DMS 273 (cell line): ENCODE data around the gene DST.
A peak's percentile ranks its signal among the peaks of the same experiment; 100 is the strongest.
"Not testable (repeated sequence)": the region's sequence is repeated elsewhere in the genome, so short reads cannot be mapped to it uniquely, and the experiment has no call there.

Experiments
- DNase-seq: peaks from one replicate; lab custom pipeline; 2025; ENCODE audit not compliant: unreplicated experiment; lab: John Stamatoyannopoulos, UW

Gene DST

DNA sequence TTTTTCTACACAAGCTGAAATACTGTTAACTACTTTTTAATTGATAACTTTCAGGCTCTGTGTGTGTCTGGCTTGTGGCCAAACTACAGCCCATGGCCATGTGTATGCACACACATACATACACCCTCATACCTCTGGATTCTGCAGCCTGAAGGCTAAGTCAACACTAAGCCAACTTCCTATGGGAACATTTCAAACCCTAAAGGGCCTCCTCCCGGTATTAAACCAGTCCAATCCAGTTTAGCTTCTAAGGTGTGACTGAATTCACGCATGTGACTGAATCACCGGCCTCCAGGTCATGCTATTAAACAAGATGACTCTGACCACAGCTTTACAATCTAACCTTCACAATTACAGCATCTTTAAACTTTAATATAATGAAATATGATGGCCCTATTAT, 20.7 kb upstream of the DST start:
- no peak for DNase-seq

DNA sequence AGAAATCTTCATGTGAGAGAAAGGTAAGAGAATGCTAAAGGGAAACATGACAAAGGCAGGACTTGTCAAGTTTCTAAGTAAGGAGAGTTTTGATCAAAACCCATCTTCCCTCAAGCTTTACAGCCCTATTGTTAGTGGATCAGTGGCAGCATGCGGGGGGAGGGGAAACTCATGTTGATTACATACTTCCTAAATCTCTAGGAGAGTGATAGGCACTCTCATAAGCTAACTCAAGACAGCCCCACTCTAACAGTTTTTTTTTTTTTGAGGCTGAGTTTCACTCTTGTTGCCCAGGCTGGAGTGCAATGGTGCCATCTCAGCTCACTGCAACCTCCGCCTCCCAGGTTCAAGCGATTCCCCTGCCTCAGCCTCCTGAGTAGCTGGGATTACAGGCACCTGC, 18.6 kb upstream of the DST start:
- not testable (repeated sequence) for DNase-seq

DNA sequence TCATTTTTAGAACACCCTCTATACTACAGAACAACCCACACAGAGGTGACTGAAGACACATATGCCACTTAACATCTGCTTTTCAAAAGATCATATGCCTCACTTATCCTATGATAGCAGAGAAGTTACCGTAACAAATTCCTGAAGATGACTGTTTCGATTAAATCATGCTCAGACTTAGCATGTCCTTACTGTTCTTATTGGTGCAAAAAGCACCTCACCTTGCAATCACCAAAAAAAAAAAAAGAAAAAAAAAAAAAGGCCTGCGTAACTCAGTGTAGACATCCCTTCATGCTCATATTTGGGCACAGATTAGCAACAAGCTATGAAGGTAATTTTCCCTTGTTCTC, 17.7 kb upstream of the DST start:
- no peak for DNase-seq

DNA sequence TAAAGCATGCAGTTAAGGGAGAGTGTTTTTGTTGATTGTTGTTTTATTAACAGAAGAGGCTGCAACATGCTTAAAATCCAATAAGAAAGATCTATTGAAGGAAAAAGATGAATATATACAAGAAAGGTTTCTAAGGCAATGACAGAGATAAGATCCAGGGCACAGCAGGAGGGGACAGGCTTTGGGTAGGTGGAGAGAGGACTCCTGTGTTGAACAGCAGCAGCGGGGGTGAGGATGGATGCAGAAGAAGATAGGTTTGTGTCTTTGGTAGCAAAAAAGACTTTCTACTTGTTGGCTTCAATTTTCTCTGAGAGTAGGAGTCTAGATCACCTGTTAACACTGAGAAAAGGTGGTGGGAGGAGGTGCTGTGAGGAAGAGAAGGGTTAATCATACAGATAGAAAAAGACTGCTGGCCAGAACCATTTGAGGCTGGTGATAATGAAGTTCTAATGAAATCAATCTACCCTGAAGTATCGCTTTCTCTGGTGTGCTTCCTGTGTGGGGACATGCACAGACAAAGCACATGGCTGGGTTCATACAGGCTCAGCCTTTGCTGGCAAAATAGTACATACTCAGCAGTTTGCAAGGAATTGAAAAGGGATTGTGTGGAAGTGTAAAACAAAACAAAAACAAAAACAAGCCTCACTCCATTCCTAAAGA, 17.2 kb upstream of the DST start:
- peak; percentile 12 for DNase-seq

DNA sequence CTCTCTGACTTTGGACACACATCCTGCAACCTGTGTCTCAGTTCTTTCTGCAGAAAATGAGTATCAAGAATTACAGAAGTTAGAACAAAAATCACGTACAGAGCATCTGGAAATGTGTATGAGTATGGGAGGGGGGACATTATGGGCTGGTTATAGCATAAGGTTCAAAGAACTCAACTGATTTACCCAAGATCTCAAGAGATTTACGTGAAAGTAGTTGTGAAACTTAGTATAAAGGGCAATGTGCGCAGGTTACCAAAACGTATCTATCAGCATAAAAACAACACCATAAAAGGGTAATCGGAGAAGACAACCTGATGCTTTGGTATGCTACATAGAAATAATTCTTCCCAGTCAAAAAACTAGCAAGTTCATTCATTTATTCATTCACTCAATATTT, 15.6 kb upstream of the DST start:
- DNase-seq = no peak

DNA sequence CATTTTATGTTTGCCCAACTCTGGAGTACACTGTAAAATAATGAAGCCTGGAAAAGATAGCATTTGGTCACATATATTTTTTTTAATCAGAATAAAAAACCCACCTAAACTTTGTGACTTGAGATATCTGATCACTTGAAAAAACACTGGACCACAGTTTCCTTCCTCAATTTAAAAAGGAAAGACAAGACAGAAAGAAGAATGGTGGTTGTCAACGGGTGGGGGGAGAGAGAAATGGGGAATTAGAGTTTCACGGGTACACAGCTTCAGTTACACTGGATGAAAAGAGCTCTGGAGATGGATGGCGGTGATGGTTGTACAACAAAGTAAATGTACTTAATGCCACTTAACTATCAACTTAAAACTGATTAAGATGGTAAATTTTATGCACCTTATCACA, 14.7 kb upstream of the DST start:
- no peak for DNase-seq

DNA sequence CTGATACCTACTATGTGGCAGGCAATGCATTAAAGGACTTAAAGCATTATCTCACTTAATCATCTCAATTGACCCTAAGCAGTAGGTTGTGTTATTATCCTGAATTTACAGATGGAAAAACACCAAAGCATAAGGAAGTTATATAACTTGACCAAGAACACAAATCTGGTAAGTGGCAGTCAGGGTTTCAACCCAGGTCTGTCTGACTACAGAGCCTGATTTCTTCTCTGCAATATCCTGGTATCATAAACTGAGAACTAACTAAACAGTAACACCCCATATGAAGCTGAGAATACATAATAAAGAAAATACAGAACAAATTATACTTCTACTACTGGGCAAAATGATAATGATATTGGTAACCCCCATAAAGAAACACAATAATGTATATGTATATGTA, 13.8 kb upstream of the DST start:
- no peak for DNase-seq

DNA sequence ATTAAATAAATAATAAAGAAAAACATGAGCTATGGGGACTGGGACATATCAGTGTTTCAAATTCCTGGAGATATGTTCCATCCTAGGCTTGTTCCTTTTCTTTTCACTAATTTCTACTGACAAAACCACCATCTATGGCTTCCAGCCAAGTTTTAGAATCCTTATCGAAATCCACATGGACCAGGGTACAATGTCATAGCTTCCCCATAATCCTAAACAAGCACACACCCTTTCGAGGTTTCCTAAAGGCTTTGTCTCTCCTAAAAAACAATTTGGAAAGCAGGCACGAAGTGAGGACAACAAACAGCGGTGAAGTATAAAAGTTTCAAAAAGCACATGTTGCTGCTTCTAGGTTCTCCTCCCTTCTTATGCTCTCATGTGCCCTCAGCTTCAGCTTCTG, 13.3 kb upstream of the DST start:
- DNase-seq = peak; percentile 19

DNA sequence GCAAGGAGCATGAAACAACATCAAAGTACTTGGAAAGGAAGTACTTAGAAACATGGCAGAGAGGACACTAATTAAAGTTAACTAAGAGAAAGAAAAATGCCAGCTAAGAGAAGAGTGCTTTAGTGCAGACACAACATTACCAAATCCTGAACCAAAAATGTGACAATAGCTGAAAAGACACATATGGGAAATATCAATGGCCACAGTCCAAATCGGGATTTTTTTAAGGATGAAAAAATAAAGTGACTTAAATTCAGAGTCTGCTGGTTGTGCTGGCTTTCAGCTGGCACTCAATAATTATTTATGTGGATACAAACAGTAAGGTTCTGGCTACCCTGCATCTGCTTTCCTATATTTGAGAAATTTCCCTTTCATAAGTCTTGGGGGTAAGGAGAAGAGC, 12.6 kb upstream of the DST start:
- DNase-seq = no peak

DNA sequence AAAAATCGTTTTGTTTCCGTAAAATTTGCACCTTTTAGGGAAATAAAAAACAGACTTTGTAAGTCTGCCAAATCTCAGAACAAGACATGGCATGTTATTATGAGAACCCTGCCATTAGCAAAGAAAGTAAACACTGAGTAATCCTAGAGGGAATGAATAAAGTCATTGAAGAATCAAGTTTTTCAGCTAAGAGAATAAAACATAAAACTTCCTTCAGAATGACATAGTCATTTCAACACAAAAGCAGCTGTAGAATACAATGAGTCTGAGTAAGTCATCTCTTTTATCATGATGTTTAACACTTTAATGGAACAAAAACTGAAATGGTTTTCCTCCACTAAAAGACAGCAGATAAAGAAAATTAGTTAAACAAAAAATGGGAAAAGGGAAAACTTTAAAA, 10.3 kb upstream of the DST start:
- peak; percentile 5 for DNase-seq

DNA sequence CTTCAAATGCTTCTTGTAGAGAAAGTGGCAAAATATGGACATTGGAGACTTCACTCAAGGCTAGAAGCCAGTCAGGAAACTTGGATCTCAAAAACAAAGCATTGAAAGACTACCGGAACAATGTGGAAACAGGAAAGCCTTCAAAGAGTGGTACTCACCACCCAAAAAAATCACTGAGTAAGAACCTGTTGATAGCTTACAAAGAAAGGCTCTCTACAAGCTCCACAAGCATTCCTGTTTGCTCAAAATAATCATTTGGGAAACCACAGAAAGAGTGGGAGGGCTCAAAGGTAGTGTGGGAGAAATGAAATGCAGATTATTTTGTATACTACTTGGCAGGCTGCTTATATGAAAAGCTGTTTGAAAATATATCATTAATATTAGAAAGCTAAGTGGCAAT, 9.5 kb upstream of the DST start:
- no peak for DNase-seq

DNA sequence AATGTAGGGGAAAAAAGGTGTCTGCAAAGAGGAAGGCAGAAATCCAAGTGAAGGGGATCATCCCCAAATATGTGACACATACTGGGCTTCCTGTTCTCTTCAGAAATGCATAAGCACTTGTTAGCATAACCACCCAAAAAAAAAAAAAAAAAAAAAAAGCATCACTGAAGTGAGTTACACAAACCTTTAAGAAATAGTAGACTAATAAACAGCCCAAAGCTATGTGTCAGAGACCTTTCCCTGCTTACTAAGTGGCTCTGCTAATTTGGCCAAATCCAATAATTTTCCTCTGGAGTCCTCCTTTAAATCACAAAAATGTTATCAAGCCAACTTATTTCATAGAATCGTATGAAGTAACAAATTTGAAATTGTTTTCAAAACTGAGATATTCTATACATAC, 7.5 kb upstream of the DST start:
- DNase-seq = no peak

DNA sequence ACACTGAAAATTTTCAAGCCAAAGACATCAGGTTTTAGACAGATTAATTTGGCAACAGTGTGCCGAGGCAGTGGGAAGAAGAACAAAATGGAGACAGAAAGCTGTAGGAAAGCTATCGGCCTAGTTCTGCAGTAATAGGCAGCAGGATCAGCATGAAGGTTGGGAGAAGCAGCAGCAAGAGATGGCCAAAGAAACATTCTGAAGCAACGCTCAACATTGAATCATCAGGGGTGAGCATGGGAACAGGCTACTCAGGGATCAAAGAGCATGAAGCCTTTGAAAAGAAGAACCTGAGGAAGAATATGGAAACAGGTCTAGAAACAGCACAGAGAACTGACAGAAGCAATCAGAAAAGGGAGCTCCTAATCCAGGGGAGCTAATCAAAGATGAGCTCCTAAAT, 7.1 kb upstream of the DST start:
- DNase-seq = no peak

DNA sequence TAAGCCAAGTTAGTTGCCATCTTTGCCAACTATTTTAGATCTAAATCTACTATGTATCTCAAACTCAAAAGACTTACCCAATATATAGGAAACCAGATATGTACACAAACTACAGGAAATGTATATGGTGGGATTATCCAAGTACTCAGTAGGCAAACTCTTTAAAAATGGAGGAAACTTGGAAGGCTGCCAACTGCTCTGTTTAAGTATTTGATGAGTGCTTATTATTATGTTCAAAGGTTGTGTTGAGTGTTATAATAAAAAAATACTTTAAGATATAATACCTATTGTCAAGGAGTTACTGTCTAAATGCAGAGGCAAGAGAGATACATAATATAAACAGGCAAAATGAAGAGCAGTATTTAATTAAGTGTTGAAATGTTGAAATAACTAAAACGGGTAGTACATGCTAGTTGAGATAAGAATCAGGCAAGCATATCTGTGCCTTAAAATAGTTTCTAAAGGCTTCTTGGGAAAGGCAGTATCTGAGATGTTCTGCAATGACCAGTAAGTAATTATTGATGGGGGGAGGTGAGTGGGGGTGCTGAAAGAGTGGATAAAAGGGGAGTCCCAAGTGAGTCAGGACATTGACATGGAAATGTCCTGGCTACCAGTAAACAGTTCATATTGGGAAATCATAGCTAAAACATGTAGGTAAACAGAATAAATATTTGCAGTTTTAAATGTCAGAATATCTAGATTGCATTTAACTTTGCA, 6.5 kb upstream of the DST start:
- DNase-seq = peak; percentile 33

DNA sequence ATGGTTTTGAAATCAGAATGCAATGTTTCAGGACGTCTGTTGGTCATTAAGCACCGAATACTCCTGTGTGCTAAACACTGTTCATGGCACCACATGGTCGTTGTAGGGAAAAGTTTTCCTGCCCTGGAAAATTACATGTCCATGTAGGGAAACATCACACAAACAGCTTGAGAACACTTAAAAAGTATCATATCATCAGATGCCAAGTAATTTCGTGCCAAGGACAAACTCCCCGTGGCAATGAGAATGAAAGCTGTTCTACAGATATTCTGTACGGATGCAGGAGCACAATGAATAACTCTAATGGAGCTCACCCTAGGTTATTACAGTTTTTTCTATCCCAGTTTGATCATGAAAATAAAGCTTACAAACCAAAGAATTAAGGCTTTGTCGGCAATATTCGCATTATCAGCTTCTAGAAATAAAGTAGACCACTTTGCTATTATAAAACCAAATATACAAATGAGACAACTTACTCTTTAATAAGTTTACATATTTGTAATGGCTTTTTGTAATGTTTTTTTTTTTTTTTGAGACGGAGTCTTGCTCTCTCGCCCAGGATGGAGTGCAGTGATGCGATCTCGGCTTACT, 4.6 kb upstream of the DST start:
- DNase-seq = no peak

DNA sequence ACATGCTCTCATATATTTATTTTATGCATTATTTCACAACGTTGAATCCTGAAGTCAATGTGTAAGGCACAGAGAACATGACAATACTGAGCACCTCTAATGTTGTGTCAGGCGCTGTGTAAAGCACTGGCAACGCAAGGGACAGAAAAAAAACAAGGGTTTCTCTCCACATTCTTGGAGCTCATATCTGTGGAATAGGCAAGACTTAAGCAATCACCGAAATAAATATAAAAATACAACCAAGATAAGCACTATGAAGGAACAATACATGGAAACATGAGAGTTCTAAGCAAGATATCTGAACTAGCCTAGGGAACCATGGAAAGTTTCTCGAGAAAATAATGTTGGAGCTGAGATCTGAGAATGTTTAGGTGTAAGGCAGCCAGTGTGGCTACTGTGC, 1.7 kb upstream of the DST start:
- DNase-seq = no peak

DNA sequence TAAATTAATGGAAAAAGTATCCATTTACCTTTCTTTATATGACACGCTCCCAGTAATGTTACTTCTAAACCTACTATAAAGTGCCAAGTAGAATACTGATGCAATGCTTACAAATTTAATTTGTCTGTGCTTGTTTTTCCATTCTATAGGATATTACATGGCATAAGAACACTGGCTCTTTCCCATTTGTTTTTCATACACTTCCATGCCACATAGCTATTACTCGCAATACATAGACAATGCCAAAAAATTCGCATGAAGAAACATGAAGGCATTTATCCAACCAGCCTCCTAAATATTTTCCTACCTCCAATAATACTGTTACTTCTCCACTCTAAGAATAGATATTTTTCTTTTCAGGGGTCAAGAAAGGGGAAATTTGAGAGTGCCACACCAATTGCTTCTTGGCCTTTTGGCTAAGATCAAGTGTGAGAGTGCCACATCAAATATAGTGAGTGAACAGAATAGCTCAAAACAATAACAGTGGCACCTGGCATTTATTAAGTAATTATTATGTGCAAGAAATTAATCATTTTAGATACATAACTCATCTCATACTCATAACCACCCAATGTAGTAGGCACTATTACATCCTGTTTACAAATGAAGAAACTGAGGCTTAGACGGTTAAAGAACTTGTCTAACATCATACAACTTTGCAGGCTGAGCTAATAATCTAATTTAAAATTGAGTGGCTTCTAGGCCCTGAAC, 845 bp upstream of the DST start:
- DNase-seq = no peak

DNA sequence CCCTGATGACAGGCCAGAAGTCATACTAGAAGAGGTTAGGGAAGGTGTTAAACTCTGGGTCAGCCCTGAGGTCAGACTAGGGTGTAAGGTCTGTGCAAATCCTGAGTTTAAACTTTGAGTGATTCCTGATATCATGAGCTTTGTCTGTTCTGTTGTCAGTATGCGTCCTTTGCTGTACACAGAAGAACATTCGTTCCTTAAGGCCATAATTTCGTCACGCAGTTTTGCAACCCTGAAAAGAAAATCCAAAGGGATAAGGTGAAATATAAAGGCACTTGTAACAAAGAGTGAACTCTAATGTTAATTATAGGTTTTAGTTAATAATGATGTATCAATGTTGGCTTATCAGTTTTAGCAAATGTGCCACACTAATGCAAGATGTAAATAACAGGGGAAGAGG, 2.3 kb downstream of the DST start:
- DNase-seq = no peak

DNA sequence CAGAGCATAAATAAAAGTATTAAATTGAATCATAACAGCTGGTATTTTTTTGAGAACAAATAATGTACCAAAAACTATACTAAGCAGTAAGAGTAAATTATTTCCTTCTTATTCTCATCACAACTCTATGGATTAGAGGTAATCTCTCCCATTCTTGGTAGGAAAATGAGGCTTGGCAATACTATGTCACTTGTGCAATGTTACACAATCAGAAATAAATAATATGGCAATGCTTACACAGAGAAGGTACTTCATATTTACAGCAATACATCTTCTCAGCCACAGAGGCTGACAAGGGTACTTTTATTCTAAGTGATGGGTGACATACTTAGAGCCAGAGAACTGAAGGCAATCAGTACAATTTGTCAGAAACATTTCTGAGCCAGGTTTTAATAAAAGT, 3.9 kb downstream of the DST start:
- no peak for DNase-seq

DNA sequence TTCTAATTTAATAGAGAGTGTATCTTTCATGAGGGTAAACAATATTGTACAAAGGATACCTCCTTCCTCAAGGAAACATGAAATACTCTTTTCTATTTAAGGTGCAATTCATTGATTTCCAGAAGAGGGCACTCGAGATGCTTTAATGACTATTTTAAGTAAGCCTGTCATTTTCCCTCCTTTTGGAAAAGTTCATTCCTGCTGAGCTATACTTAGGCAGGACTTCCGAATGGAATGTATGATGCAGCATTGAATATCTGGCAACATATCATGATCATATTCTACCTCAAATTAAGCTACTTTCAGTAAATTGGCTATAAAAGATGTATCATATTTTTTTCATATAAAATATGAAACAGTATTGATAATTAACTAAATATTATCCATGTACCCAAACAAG, 5.0 kb downstream of the DST start:
- peak; percentile 75 for DNase-seq

DNA sequence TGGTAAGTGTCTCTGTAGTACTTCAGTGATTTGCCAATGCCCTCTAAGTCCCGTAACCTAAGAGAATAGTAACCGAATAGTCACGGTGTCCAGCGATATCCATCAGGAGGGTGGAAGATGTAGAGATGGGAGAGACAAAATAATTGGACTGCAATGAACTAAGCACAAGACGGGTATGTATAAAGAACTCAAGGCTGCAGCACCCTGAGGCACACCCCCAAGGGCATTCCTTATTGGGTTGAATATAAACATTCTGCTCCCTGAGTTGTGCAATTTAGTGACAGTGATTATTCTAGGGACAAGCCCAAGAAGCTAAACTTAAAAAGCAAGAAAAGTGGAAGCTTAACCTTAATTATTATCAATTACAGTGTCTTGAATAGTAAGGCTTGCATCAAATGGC, 14.6 kb downstream of the DST start:
- no peak for DNase-seq

DNA sequence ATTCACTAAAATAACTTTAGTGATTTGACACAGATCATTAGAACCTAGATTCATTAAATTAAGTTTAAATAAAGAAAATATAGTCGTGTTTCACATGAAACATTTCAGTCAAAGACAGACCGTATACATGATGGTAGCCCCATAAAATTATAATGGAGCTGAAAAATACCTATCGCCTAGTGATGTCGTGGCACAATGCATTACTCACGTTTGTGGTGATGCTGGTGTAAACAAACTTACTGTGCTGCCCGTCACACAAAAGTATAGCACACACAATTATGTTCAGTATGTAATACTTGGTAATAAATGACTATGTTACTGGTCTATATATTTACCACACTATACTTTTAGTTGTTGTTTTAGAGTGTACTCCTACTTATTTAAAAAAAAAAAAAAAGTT, 17.3 kb downstream of the DST start:
- no peak for DNase-seq
